PFSK-1 (cell line): Measurements from ENCODE around the gene SCCPDH.

ENCODE experiments used
- FOXP2 ChIP-seq: optimal IDR thresholded peaks from 2 replicates; pipeline ENCODE3; 2011; ENCODE audit warnings: borderline replicate concordance, control low read depth, inconsistent platforms; ENCODE audit not compliant: insufficient read depth; ENCODE audit errors: extremely low read length, extremely low read depth
- POLR2AphosphoS5 ChIP-seq: IDR thresholded peaks from 2 replicates; pipeline ENCODE4 v1.6.1; 2012; ENCODE audit warnings: low read depth, mild to moderate bottlenecking, control low read depth, low read length, moderate library complexity
- REST ChIP-seq, 2 experiments: IDR thresholded peaks; 2 replicates each; pipeline versions ENCODE4 v1.6.1 to v1.8.0; 2011 to 2012; ENCODE audit warnings: low read depth in 2 of 2, low read length in 2 of 2, control low read depth in 1 of 2, inconsistent platforms in 1 of 2, mild to moderate bottlenecking in 1 of 2, moderate library complexity in 1 of 2; ENCODE audit not compliant: insufficient read depth in 1 of 2
- SIN3A ChIP-seq: IDR thresholded peaks from 2 replicates; pipeline ENCODE4 v1.6.1; 2012; ENCODE audit warnings: mild to moderate bottlenecking, low read length, moderate library complexity, borderline replicate concordance; ENCODE audit not compliant: insufficient read depth
- TAF1 ChIP-seq: IDR thresholded peaks from 2 replicates; pipeline ENCODE4 v1.6.1; 2012; ENCODE audit warnings: low read length, control low read depth, borderline replicate concordance; ENCODE audit not compliant: insufficient read depth

The SCCPDH gene

DNA sequence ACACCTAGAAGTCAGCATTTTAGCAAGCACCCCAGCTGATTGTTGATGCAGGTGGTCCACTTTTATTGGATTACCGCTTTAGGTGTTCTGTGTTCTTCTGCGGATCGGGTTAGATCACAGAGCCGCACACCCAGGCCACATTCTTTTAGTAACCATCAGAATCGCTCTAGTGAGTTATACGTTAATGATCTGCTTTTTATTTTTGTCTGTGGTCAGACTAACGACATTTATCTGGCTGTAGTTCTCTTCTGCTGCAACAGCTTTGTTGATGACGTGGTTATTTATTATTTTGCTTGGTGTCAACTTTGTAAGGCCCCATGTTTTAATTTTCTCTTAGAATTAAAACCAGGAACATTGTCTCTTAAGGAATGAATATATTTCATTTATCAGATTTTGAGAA, 18.2 kb downstream of the SCCPDH start:
- TF ChIP-seq REST (IDR thresholded peaks at IDR 0.05; ENCODE audit: insufficient read depth in 1 of 2, low read depth in 2 of 2, low read length in 2 of 2) (no peak), SIN3A (no peak), TAF1 (no peak), FOXP2 (no peak), POLR2AphosphoS5 (no peak)

- TF ChIP-seq SIN3A (no peak), FOXP2 (no peak), REST (IDR thresholded peaks at IDR 0.05; ENCODE audit: insufficient read depth in 1 of 2, low read depth in 2 of 2, low read length in 2 of 2) (no peak), TAF1 (no peak), POLR2AphosphoS5 (no peak)
Observed at GRCh38 chr1:246748006-246748405, 23.8 kb downstream of the SCCPDH start.

GRCh38 chr1:246748867-246749266, 24.7 kb downstream of the SCCPDH start:
- TF ChIP-seq POLR2AphosphoS5, result no peak
- TF ChIP-seq TAF1, result no peak
- TF ChIP-seq REST (IDR thresholded peaks at IDR 0.05; ENCODE audit: insufficient read depth in 1 of 2, low read depth in 2 of 2, low read length in 2 of 2), result no peak
- TF ChIP-seq FOXP2, result no peak
- no peak for TF ChIP-seq SIN3A

DNA sequence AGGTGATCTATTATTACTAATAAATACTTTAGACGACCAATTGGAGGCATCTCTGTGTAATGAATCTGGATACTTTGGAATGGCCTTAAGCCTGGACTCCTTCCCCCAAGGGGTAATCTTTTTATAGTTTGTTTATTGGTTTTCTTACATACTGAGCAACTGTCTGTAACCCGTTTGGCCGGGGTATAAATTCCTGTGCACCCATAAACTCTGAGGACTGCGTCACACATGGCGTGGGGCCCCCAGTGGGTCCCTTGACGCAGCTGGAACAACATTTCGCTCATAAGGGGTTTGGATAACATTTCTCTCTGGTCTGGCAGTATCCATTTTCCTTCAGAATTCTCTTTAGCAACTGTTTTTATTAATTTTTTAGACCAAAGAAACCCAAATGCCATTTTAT, 26.5 kb downstream of the SCCPDH start:
- TF ChIP-seq SIN3A (no peak), FOXP2 (no peak), POLR2AphosphoS5 (no peak), REST (IDR thresholded peaks at IDR 0.05; ENCODE audit: insufficient read depth in 1 of 2, low read depth in 2 of 2, low read length in 2 of 2) (no peak), TAF1 (no peak)
